ENCODE data around the gene PRDM11. TPM values are rescaled to one million over a fixed set of nuclear protein-coding genes. Genes with fewer than 3 reads are reported as not detected.

PRDM11 gene
- total and polyA plus RNA-seq, 4 experiments from 2014 or later = 0.30 to 8.5 (median 4.4) TPM

GRCh38 chr11:45264839-45265515 lies 118.5 kb downstream of the PRDM11 start:
- H3K4me1 Mint-ChIP-seq = no peaks in the 10 kb centered on the region
- no peak for DNase-seq
- Histone ChIP-seq H3K4me3 (ENCODE audit: low read length in 2 of 2) (no peak overlapping the region), H3K36me3 (ENCODE audit: insufficient read depth, low read length) (no peaks in the 10 kb centered on the region), H3K9me3 (ENCODE audit: control insufficient read depth in 1 of 2, low read length in 2 of 2) (no peaks in the 10 kb centered on the region), H3K27me3 (ENCODE audit: insufficient read depth, low read length) (no peaks in the 10 kb centered on the region), H3K27ac (ENCODE audit: low read depth, low read length) (no peak overlapping the region), H3K4me1 (ENCODE audit: insufficient read depth, low read length) (no peaks in the 10 kb centered on the region)
- peaks cover 0 to 4% (median 0%) of the 10 kb centered on the region in 8 donors for H3K9me3 Mint-ChIP-seq
- intact Hi-C loops (cut with micrococcal nuclease) = no loop called here
- no peak overlapping the region for H3K4me3 Mint-ChIP-seq
- no peaks in the 10 kb centered on the region for H3K36me3 Mint-ChIP-seq
- peaks cover 45 to 50% of the 10 kb centered on the region in 2 donors for H3K27me3 Mint-ChIP-seq
- CTCF ChIA-PET (ENCODE audit: partially characterized antibody) = no interaction called here
- H3K27ac Mint-ChIP-seq = no peak overlapping the region
- POLR2A ChIA-PET (ENCODE audit: partially characterized antibody) = no interaction called here

- no peak for DNase-seq
- H3K27ac Mint-ChIP-seq = no peak overlapping the region
- intact Hi-C loops (cut with micrococcal nuclease) = no loop called here
- no peaks in the 10 kb centered on the region for H3K27me3 ChIP-seq (ENCODE audit: insufficient read depth, low read length)
- H3K36me3 Mint-ChIP-seq = no peaks in the 10 kb centered on the region
- H3K27ac ChIP-seq (ENCODE audit: low read depth, low read length) = no peak overlapping the region
- H3K36me3 ChIP-seq (ENCODE audit: insufficient read depth, low read length) = no peaks in the 10 kb centered on the region
- POLR2A ChIA-PET (ENCODE audit: partially characterized antibody) = no interaction called here
- no peak overlapping the region for H3K4me3 Mint-ChIP-seq
- peaks cover 42 to 50% of the 10 kb centered on the region in 2 donors for H3K27me3 Mint-ChIP-seq
- no peaks in the 10 kb centered on the region for H3K4me1 ChIP-seq (ENCODE audit: insufficient read depth, low read length)
- H3K9me3 Mint-ChIP-seq = peaks cover 0 to 4% (median 0%) of the 10 kb centered on the region in 8 donors
- no peaks in the 10 kb centered on the region for H3K4me1 Mint-ChIP-seq
- H3K4me3 ChIP-seq (ENCODE audit: low read length in 2 of 2) = no peak overlapping the region
- H3K9me3 ChIP-seq (ENCODE audit: control insufficient read depth in 1 of 2, low read length in 2 of 2) = no peaks in the 10 kb centered on the region
- CTCF ChIA-PET (ENCODE audit: partially characterized antibody) = no interaction called here
Measured at GRCh38 chr11:45265969-45266675, 119.7 kb downstream of the PRDM11 start.

GRCh38 chr11:45266676-45267020 lies 120.2 kb downstream of the PRDM11 start:
- H3K27me3 ChIP-seq (ENCODE audit: insufficient read depth, low read length) = no peaks in the 10 kb centered on the region
- Mint-ChIP-seq H3K36me3 (no peaks in the 10 kb centered on the region), H3K27me3 (peaks cover 47 to 55% of the 10 kb centered on the region in 2 donors), H3K27ac (no peak overlapping the region), H3K4me3 (no peak overlapping the region), H3K9me3 (peaks cover 0 to 9% (median under 1%) of the 10 kb centered on the region in 8 donors), H3K4me1 (no peaks in the 10 kb centered on the region)
- intact Hi-C loops (cut with micrococcal nuclease) = no loop called here
- ChIA-PET CTCF (ENCODE audit: partially characterized antibody) (no interaction called here), POLR2A (ENCODE audit: partially characterized antibody) (no interaction called here)
- no peak overlapping the region for H3K27ac ChIP-seq (ENCODE audit: low read depth, low read length)
- H3K9me3 ChIP-seq (ENCODE audit: control insufficient read depth in 1 of 2, low read length in 2 of 2) = no peaks in the 10 kb centered on the region
- H3K4me1 ChIP-seq (ENCODE audit: insufficient read depth, low read length) = no peaks in the 10 kb centered on the region
- no peak overlapping the region for H3K4me3 ChIP-seq (ENCODE audit: low read length in 2 of 2)
- H3K36me3 ChIP-seq (ENCODE audit: insufficient read depth, low read length) = no peaks in the 10 kb centered on the region
- no peak for DNase-seq

GRCh38 chr11:45267052-45267451 lies 120.6 kb downstream of the PRDM11 start:
- CTCF ChIA-PET (ENCODE audit: partially characterized antibody) = no interaction called here
- Histone ChIP-seq H3K9me3 (ENCODE audit: control insufficient read depth in 1 of 2, low read length in 2 of 2) (no peaks in the 10 kb centered on the region), H3K4me3 (ENCODE audit: low read length in 2 of 2) (no peak overlapping the region), H3K27me3 (ENCODE audit: insufficient read depth, low read length) (no peaks in the 10 kb centered on the region), H3K36me3 (ENCODE audit: insufficient read depth, low read length) (no peaks in the 10 kb centered on the region), H3K4me1 (ENCODE audit: insufficient read depth, low read length) (no peaks in the 10 kb centered on the region), H3K27ac (ENCODE audit: low read depth, low read length) (no peak overlapping the region)
- POLR2A ChIA-PET (ENCODE audit: partially characterized antibody) = no interaction called here
- H3K4me3 Mint-ChIP-seq = no peak overlapping the region
- H3K27me3 Mint-ChIP-seq = peaks cover 45 to 52% of the 10 kb centered on the region in 2 donors
- intact Hi-C loops (cut with micrococcal nuclease) = no loop called here
- H3K27ac Mint-ChIP-seq = no peak overlapping the region
- H3K4me1 Mint-ChIP-seq = no peaks in the 10 kb centered on the region
- H3K36me3 Mint-ChIP-seq = no peaks in the 10 kb centered on the region
- H3K9me3 Mint-ChIP-seq = peaks cover 0 to 9% (median under 1%) of the 10 kb centered on the region in 8 donors
- DNase-seq = no peak

GRCh38 chr11:45267652-45268299 lies 121.3 kb downstream of the PRDM11 start:
- ChIA-PET CTCF (ENCODE audit: partially characterized antibody) (interaction anchor here (1.0 kb wide), 1 partner anchor 85 kb away, joined by 3 read pairs; no protein-coding TSS in a partner anchor), POLR2A (ENCODE audit: partially characterized antibody) (no interaction called here)
- H3K9me3 ChIP-seq (ENCODE audit: control insufficient read depth in 1 of 2, low read length in 2 of 2) = no peaks in the 10 kb centered on the region
- H3K4me1 ChIP-seq (ENCODE audit: insufficient read depth, low read length) = no peaks in the 10 kb centered on the region
- H3K4me3 ChIP-seq (ENCODE audit: low read length in 2 of 2) = no peak overlapping the region
- Mint-ChIP-seq H3K36me3 (no peaks in the 10 kb centered on the region), H3K4me1 (no peaks in the 10 kb centered on the region), H3K27ac (no peak overlapping the region), H3K27me3 (peaks cover 43 to 51% of the 10 kb centered on the region in 2 donors), H3K4me3 (no peak overlapping the region), H3K9me3 (peaks cover 0 to 9% (median under 1%) of the 10 kb centered on the region in 8 donors)
- DNase-seq = no peak
- H3K27ac ChIP-seq (ENCODE audit: low read depth, low read length) = no peak overlapping the region
- no peaks in the 10 kb centered on the region for H3K36me3 ChIP-seq (ENCODE audit: insufficient read depth, low read length)
- H3K27me3 ChIP-seq (ENCODE audit: insufficient read depth, low read length) = no peaks in the 10 kb centered on the region
- intact Hi-C loops (cut with micrococcal nuclease) = no loop called here

GRCh38 chr11:45269678-45270077 lies 123.2 kb downstream of the PRDM11 start:
- Mint-ChIP-seq H3K9me3 (peaks cover 0 to 6% (median under 1%) of the 10 kb centered on the region in 8 donors), H3K4me3 (no peak overlapping the region), H3K27ac (no peak overlapping the region), H3K36me3 (no peaks in the 10 kb centered on the region), H3K27me3 (peaks cover 36 to 40% of the 10 kb centered on the region in 2 donors), H3K4me1 (no peaks in the 10 kb centered on the region)
- intact Hi-C loops (cut with micrococcal nuclease) = no loop called here
- no peaks in the 10 kb centered on the region for H3K4me1 ChIP-seq (ENCODE audit: insufficient read depth, low read length)
- no peaks in the 10 kb centered on the region for H3K27me3 ChIP-seq (ENCODE audit: insufficient read depth, low read length)
- DNase-seq = no peak
- no peaks in the 10 kb centered on the region for H3K9me3 ChIP-seq (ENCODE audit: control insufficient read depth in 1 of 2, low read length in 2 of 2)
- ChIA-PET CTCF (ENCODE audit: partially characterized antibody) (no interaction called here), POLR2A (ENCODE audit: partially characterized antibody) (no interaction called here)
- H3K4me3 ChIP-seq (ENCODE audit: low read length in 2 of 2) = no peak overlapping the region
- H3K36me3 ChIP-seq (ENCODE audit: insufficient read depth, low read length) = no peaks in the 10 kb centered on the region
- H3K27ac ChIP-seq (ENCODE audit: low read depth, low read length) = no peak overlapping the region

GRCh38 chr11:45270946-45271716 lies 124.7 kb downstream of the PRDM11 start:
- H3K9me3 Mint-ChIP-seq = peaks cover 0 to 6% (median under 1%) of the 10 kb centered on the region in 8 donors
- no peak for DNase-seq
- H3K4me3 ChIP-seq (ENCODE audit: low read length in 2 of 2) = no peak overlapping the region
- intact Hi-C loops (cut with micrococcal nuclease) = no loop called here
- H3K27me3 ChIP-seq (ENCODE audit: insufficient read depth, low read length) = no peaks in the 10 kb centered on the region
- H3K4me3 Mint-ChIP-seq = no peak overlapping the region
- no peaks in the 10 kb centered on the region for H3K36me3 Mint-ChIP-seq
- no peaks in the 10 kb centered on the region for H3K4me1 Mint-ChIP-seq
- H3K27ac ChIP-seq (ENCODE audit: low read depth, low read length) = no peak overlapping the region
- CTCF ChIA-PET (ENCODE audit: partially characterized antibody) = no interaction called here
- POLR2A ChIA-PET (ENCODE audit: partially characterized antibody) = no interaction called here
- H3K27me3 Mint-ChIP-seq = peaks cover 40 to 51% of the 10 kb centered on the region in 2 donors
- no peaks in the 10 kb centered on the region for H3K4me1 ChIP-seq (ENCODE audit: insufficient read depth, low read length)
- no peaks in the 10 kb centered on the region for H3K36me3 ChIP-seq (ENCODE audit: insufficient read depth, low read length)
- no peaks in the 10 kb centered on the region for H3K9me3 ChIP-seq (ENCODE audit: control insufficient read depth in 1 of 2, low read length in 2 of 2)
- no peak overlapping the region for H3K27ac Mint-ChIP-seq

All from CD4-positive, alpha-beta memory T cell (primary cell).